NB4 (cell line): ENCODE measurements around the gene XPO5.

Experiments
- DNase-seq: peaks from one replicate; pipeline ENCODE4 v3.0.0; 2010; ENCODE audit warnings: low read depth
- H3K4me3 ChIP-seq: one replicate; pipeline ENCODE4 v1.5.1; 2011; ENCODE audit warnings: mild to moderate bottlenecking, low read depth, low read length, moderate library complexity
- MAX ChIP-seq: IDR thresholded peaks from 2 replicates; pipeline ENCODE4 v1.6.1; 2011; ENCODE audit warnings: low read depth, low read length
- MYC ChIP-seq: IDR thresholded peaks from 2 replicates; pipeline ENCODE4 v1.6.1; 2011; ENCODE audit warnings: low read depth, low read length
- POLR2A ChIP-seq: IDR thresholded peaks from 2 replicates; pipeline ENCODE4 v1.6.1; 2011; ENCODE audit warnings: mild to moderate bottlenecking; ENCODE audit not compliant: insufficient read length; ENCODE audit errors: extremely low read depth
- TF ChIP-seq, protein P1 (sequence below): IDR thresholded peaks from one replicate; pipeline ENCODE4 v1.5.1; 2012; ENCODE audit warnings: low read depth, low read length

XPO5 gene

GRCh38 chr6:43523284-43523683, 52.6 kb downstream of the XPO5 start:
- TF ChIP-seq POLR2A = no peak
- no peak for TF ChIP-seq MAX
- TF ChIP-seq MYC = no peak
- TF ChIP-seq, protein P1, sequence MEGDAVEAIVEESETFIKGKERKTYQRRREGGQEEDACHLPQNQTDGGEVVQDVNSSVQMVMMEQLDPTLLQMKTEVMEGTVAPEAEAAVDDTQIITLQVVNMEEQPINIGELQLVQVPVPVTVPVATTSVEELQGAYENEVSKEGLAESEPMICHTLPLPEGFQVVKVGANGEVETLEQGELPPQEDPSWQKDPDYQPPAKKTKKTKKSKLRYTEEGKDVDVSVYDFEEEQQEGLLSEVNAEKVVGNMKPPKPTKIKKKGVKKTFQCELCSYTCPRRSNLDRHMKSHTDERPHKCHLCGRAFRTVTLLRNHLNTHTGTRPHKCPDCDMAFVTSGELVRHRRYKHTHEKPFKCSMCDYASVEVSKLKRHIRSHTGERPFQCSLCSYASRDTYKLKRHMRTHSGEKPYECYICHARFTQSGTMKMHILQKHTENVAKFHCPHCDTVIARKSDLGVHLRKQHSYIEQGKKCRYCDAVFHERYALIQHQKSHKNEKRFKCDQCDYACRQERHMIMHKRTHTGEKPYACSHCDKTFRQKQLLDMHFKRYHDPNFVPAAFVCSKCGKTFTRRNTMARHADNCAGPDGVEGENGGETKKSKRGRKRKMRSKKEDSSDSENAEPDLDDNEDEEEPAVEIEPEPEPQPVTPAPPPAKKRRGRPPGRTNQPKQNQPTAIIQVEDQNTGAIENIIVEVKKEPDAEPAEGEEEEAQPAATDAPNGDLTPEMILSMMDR = no peak
- H3K4me3 ChIP-seq = no peak overlapping the region
- no peak for DNase-seq

- TF ChIP-seq POLR2A (no peak), MAX (no peak), MYC (no peak)
- TF ChIP-seq, protein P1 = no peak
- no peak overlapping the region for H3K4me3 ChIP-seq
- peak; percentile 17 for DNase-seq
Observed at GRCh38 chr6:43522547-43523261, 53.1 kb downstream of the XPO5 start.

- TF ChIP-seq MAX (no peak), MYC (no peak), POLR2A (no peak)
- TF ChIP-seq, protein P1 = no peak
- DNase-seq = no peak
- no peak overlapping the region for H3K4me3 ChIP-seq
Observed at GRCh38 chr6:43521836-43522235, 54.0 kb downstream of the XPO5 start.

DNA sequence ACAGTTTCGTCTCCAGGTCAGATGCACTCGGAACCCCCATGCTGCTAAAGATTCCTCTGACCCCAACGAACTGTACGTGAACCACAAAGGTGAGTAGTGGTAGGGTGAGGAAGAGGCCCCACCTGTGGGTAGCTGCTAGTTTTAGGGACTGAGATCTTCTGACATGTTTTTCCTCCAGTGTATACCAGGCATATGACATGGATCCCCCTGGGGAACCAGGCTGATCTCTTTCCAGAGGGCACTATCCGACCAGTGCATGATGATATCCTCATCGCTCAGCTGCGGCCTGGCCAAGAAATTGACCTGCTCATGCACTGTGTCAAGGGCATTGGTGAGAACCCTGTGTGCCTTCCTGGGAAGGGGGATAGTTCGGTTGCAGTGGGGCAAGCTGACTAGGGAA, 55.7 kb downstream of the XPO5 start:
- no peak for DNase-seq
- TF ChIP-seq POLR2A = no peak
- TF ChIP-seq MAX = no peak
- TF ChIP-seq, protein P1 = no peak
- no peak for TF ChIP-seq MYC
- no peak overlapping the region for H3K4me3 ChIP-seq

GRCh38 chr6:43517505-43518357, 58.1 kb downstream of the XPO5 start:
- TF ChIP-seq POLR2A = no peak
- no peak for TF ChIP-seq MYC
- peak overlapping the region; percentile 93 for H3K4me3 ChIP-seq
- DNase-seq = peak; percentile 51

DNA sequence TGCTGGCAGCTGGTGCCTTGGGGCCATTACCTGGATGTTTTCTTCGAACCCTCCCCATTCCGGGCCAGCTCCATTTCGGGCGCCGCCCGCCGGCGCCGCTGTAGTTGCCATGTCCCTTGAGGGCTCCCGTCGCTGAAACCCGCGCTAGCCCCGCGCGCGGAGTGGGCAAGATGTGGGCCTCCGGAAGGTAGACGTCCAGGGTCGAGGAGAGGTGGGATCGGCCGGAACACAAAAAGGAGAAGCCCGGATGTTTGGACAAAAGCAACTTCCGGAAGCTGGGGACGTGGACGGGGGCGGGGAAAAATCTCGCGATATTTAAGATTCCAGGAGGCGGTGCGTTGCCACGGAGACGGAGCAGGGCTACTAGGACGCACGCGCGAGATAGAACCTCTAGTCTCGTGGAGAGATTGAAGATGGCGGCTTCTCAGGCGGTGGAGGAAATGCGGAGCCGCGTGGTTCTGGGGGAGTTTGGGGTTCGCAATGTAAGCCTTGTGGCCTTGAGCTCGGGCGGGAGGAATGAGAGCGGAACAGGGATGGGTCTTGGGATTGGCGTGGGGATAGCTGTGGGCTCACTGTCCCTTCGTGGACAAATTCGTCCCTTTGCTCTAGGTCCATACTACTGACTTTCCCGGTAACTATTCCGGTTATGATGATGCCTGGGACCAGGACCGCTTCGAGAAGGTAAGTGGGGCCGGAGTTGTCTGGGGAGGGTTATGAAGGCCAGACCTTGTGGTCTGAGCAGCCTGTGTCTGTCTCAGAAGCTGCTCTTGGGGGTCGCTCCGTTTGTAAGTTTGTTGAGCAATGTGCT, 58.9 kb downstream of the XPO5 start, which contains the start of the genes POLR1C and YIPF3:
Gene POLR1C (plus strand): TSS at position 393 of the 808 bp plus-strand sequence. CDS start 21 bp downstream, at position 414.
Gene YIPF3 (minus strand): TSS at position 230 of the 808 bp plus-strand sequence. CDS start 119 bp downstream, at position 111.
- DNase-seq = peak; percentile 98
- H3K4me3 ChIP-seq = peak within 1 kb of the TSS; percentile 93
- TF ChIP-seq MAX = peak; percentile 94
- peak; percentile 98 for TF ChIP-seq MYC
- peak; percentile 95 for TF ChIP-seq POLR2A
- TF ChIP-seq, protein P1 = no peak
